Subcutaneous adipose tissue (tissue), 4 donors: ENCODE results near the gene EHMT2. TPM values are rescaled to one million over a fixed set of nuclear protein-coding genes. Genes with fewer than 3 reads are reported as not detected.

ENCODE experiments used
- CTCF ChIP-seq: fragments of 450-650 bp; IDR thresholded peaks from one replicate; pipeline ENCODE4 v1.5.1; 2016; ENCODE audit warnings: low read depth, mild to moderate bottlenecking, control low read depth, antibody characterized with exemption, moderate library complexity
- total RNA-seq, 4 donors: library from RNA; depleted of rRNA; stranded (reverse); fragments of >200 nt; gene quantifications; one replicate each; pipeline ENCODE4 v1.1.0, GENCODE V29; 2016

Gene EHMT2
- total RNA-seq, 4 donors from 2014 or later = 9.5 to 33.3 (median 23.3) TPM

GRCh38 chr6:31927242-31927862 is 29.9 kb upstream of the EHMT2 start, which contains the start of gene C2:
TSS of gene C2 (plus strand) at chr6:31927717. CDS start at chr6:31927753, 36 bp downstream.
- TF ChIP-seq CTCF = no peak

GRCh38 chr6:31922942-31923341 is 25.4 kb upstream of the EHMT2 start:
- TF ChIP-seq CTCF = no peak

GRCh38 chr6:31920811-31921210 is 23.3 kb upstream of the EHMT2 start:
- no peak for TF ChIP-seq CTCF

- TF ChIP-seq CTCF = no peak
Measured at GRCh38 chr6:31919624-31920303, 22.3 kb upstream of the EHMT2 start.

- TF ChIP-seq CTCF = no peak
Measured at GRCh38 chr6:31918069-31918720, 20.7 kb upstream of the EHMT2 start.

GRCh38 chr6:31915756-31916155 is 18.3 kb upstream of the EHMT2 start:
- no peak for TF ChIP-seq CTCF

GRCh38 chr6:31915351-31915750 is 17.9 kb upstream of the EHMT2 start:
- no peak for TF ChIP-seq CTCF
